Ascending aorta (tissue), 2 donors: Measurements from ENCODE around the gene CERK. TPM values are rescaled to one million over a fixed set of nuclear protein-coding genes. Genes with fewer than 3 reads are reported as not detected.

Experiments used
- DNase-seq, 2 donors: peaks; one replicate each; pipeline ENCODE4 v3.0.0-alpha.2; 2019; ENCODE audit warnings: low spot score in 2 of 2
- H3K27ac ChIP-seq, 2 donors: fragments of 200-600 bp; sonication (generic); one replicate each; pipeline ENCODE4 v1.5.1; 2016 to 2017; ENCODE audit warnings: mild to moderate bottlenecking in 1 of 2
- H3K27me3 ChIP-seq: fragments of 200-600 bp; sonication (generic); one replicate; pipeline ENCODE4 v1.5.1; 2017
- H3K36me3 ChIP-seq, 2 donors: fragments of 200-600 bp; sonication (generic); one replicate each; pipeline ENCODE4 v1.5.1; 2016
- H3K4me1 ChIP-seq, 2 donors: fragments of 200-600 bp; sonication (generic); one replicate each; pipeline ENCODE4 v1.5.1; 2016 to 2017; ENCODE audit warnings: mild to moderate bottlenecking in 1 of 2
- H3K4me3 ChIP-seq, 2 donors: fragments of 200-600 bp; sonication (generic); one replicate each; pipeline ENCODE4 v1.5.1; 2016 to 2017; ENCODE audit warnings: mild to moderate bottlenecking in 1 of 2
- H3K9me3 ChIP-seq, 2 donors: fragments of 200-600 bp; sonication (generic); one replicate each; pipeline ENCODE4 v1.5.1; 2016
- intact Hi-C: fragments of 100-400 bp; cut with DNase I; formaldehyde crosslinking; loops from one replicate; pipeline ENCODE4 v1.15.1; 2023
- total RNA-seq: library from RNA; depleted of rRNA; stranded (reverse); fragments of >200 nt; gene quantifications from one replicate; pipeline ENCODE4 v1.1.0, GENCODE V29; 2016
- TF ChIP-seq, protein P1 (sequence below), 3 experiments: fragments of 200-600 bp in 2 of 3; fragments of 450-650 bp in 1 of 3; sonication (generic) in 2 of 3; IDR thresholded peaks; one replicate each; pipeline ENCODE4 v1.5.1; 2016 to 2019; ENCODE audit warnings: antibody characterized with exemption in 3 of 3, mild to moderate bottlenecking in 1 of 3, moderate library complexity in 1 of 3

Gene CERK
- total RNA-seq, 1 donor from 2014 or later, result 27.5 TPM

DNA sequence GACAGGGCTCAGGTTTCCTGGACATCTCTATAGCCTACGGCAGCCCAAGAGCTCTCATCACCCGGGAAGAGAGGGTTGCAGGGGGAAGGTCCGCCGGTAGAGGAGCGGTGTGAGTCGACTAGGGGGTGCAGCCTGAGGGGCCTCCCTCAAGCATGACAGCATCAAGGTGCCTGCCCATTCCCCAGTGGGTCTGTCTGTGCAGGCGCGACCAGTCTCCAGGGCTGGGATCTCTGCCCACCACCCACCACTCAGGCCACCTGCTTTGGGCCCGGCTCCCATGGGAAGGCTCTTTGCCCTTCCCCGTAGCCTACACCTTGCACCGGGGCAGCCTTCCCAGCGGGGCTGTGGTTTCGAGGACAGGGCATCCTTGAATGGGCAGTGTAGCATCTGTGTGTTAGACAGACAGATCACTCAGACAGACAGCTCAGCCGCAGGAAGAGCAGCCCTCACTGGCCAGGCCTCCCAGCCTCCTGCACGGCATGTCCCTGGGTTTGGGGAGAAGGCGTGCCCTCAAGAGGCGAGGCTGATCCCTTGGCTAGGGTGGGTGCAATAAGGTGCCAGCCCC lies 29.2 kb downstream of the CERK start:
- TF ChIP-seq, protein P1, sequence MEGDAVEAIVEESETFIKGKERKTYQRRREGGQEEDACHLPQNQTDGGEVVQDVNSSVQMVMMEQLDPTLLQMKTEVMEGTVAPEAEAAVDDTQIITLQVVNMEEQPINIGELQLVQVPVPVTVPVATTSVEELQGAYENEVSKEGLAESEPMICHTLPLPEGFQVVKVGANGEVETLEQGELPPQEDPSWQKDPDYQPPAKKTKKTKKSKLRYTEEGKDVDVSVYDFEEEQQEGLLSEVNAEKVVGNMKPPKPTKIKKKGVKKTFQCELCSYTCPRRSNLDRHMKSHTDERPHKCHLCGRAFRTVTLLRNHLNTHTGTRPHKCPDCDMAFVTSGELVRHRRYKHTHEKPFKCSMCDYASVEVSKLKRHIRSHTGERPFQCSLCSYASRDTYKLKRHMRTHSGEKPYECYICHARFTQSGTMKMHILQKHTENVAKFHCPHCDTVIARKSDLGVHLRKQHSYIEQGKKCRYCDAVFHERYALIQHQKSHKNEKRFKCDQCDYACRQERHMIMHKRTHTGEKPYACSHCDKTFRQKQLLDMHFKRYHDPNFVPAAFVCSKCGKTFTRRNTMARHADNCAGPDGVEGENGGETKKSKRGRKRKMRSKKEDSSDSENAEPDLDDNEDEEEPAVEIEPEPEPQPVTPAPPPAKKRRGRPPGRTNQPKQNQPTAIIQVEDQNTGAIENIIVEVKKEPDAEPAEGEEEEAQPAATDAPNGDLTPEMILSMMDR (IDR thresholded peaks at IDR 0.05), result no peak
- Histone ChIP-seq H3K4me3 (no peak overlapping the region), H3K27me3 (no peaks in the 10 kb centered on the region), H3K36me3 (peaks cover 70 to 77% of the 10 kb centered on the region in 2 donors), H3K9me3 (no peaks in the 10 kb centered on the region), H3K4me1 (no peaks in the 10 kb centered on the region), H3K27ac (no peak overlapping the region)
- no peak for DNase-seq
- intact Hi-C loops, result no loop called here

DNA sequence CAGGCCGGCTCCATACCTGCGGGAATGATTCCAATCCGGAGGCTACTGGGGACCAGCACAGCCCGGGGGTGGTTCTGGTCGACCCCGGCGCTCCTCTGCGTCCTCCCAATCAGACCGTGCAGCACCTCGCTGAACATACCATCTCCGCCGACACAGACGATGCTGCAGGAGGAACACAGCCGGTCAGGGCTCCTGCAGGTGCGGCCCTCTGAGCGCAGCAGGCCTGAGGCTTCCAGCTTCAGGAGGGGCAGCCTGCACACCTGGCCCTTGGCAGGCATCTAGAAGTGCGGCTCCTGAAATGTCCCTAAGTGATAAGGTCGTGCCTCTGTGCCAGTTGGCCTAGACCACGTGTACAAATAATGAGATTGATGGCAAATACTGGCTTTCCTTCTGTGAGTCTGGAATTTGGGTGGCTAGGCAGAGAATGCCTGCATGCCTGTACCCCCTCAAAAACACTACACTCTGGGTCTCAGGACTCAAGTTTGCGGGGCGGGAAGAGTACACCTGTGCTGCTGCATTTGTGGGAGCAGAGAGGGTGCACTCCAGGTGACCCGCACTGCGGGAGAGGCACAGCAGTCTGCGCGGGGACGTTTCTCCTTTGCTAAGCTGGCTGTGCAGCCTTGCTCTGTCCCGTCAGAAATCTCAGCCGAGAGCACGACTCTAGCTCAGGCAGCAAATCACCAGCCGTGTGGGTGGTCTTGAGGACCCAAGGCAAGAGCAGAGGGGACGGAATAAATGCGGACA lies 30.1 kb downstream of the CERK start:
- no peaks in the 10 kb centered on the region for H3K27me3 ChIP-seq
- no peak for DNase-seq
- TF ChIP-seq, protein P1 (IDR thresholded peaks at IDR 0.05), result no peak
- intact Hi-C loops, result no loop called here
- H3K36me3 ChIP-seq, result peaks cover 79 to 85% of the 10 kb centered on the region in 2 donors
- H3K27ac ChIP-seq, result no peak overlapping the region
- H3K4me3 ChIP-seq, result no peak overlapping the region
- no peaks in the 10 kb centered on the region for H3K9me3 ChIP-seq
- no peaks in the 10 kb centered on the region for H3K4me1 ChIP-seq

DNA sequence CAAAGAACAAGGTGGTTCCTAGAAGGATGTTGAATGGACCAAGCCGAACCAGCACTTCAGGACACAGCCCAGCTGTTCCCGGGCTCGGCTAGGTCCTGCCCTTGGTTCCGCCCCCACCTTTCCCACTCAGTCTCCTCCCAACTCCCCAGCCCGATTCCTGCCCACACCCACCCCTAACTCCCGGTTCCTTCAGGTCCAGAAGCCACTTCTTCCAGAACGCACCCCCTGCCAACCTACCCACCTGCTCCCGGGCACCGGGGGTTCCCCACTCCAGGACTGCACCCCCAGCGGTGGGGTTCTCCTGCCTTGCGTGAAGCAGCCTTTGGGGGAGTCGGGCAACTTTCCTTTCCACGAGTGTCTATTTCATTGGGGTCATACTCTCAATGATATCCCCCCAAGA lies 30.7 kb downstream of the CERK start:
- Histone ChIP-seq H3K36me3 (peaks cover 86 to 90% of the 10 kb centered on the region in 2 donors), H3K27ac (no peak overlapping the region), H3K9me3 (no peaks in the 10 kb centered on the region), H3K4me3 (no peak overlapping the region), H3K27me3 (no peaks in the 10 kb centered on the region), H3K4me1 (no peaks in the 10 kb centered on the region)
- intact Hi-C loops, result no loop called here
- TF ChIP-seq, protein P1 (IDR thresholded peaks at IDR 0.05), result no peak
- no peak for DNase-seq

DNA sequence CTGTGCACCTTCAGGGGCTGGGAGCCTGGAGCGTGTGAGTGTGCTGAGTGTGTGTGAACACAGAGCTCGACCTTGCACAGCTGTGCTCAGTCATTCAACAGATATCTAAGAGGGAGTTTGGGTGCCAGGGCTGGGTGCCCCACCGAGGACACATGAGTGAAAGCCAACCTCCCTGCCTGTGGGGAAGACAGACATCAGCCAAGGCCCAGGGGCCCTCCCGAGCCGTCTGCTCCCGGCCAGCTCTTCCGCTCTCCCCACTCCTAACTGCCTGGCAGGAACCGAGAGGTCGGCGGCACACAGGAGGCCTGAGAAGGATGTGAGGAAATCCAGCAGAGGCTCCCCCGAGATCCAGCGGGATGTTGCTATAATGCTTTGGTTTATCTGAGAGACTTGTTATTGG lies 32.0 kb downstream of the CERK start:
- no peaks in the 10 kb centered on the region for H3K27me3 ChIP-seq
- H3K9me3 ChIP-seq, result no peaks in the 10 kb centered on the region
- H3K27ac ChIP-seq, result no peak overlapping the region
- TF ChIP-seq, protein P1 (IDR thresholded peaks at IDR 0.05), result no peak
- DNase-seq, result no peak
- no peaks in the 10 kb centered on the region for H3K4me1 ChIP-seq
- peaks cover 83 to 86% of the 10 kb centered on the region in 2 donors for H3K36me3 ChIP-seq
- intact Hi-C loops, result no loop called here
- no peak overlapping the region for H3K4me3 ChIP-seq

DNA sequence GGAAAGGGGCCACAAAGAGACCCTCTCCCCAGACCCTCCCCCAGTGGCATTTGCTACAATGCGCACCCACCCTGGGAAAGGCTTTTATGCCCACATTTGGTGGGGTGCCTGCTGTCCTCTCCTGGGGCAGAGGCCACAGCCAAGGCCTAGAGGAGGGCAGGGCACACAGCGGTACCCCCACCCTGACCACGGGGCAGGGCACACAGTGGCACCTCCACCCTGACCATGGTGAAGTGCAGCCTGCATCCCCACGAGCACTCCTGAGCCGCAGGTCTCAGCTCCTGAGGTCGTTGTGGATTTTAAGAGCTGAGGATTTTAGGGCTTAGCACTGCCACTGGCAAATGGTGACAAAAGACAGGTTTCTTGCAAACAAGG lies 34.1 kb downstream of the CERK start:
- no peaks in the 10 kb centered on the region for H3K27me3 ChIP-seq
- no peak overlapping the region for H3K4me3 ChIP-seq
- TF ChIP-seq, protein P1 (IDR thresholded peaks at IDR 0.05), result no peak
- H3K27ac ChIP-seq, result no peak overlapping the region
- H3K4me1 ChIP-seq, result no peaks in the 10 kb centered on the region
- intact Hi-C loops, result no loop called here
- peaks cover 84 to 86% of the 10 kb centered on the region in 2 donors for H3K36me3 ChIP-seq
- no peak for DNase-seq
- H3K9me3 ChIP-seq, result no peaks in the 10 kb centered on the region
